Measurements from ENCODE around the gene RAF1. TPM values are rescaled to one million over a fixed set of nuclear protein-coding genes. Genes with fewer than 3 reads are reported as not detected.

Gene RAF1
- total RNA-seq, 1 donor: 78.0 TPM

- H3K4me3 ChIP-seq (ENCODE audit: low read depth, low read length): no peak overlapping the region
- DNase-seq (ENCODE audit: low read depth): no peak
- no peak for TF ChIP-seq CTCF (IDR thresholded peaks at IDR 0.05; ENCODE audit: insufficient read depth, low read length)
Measured at GRCh38 chr3:12615266-12615665, 48.7 kb downstream of the RAF1 start.

- no peak overlapping the region for H3K4me3 ChIP-seq (ENCODE audit: low read depth, low read length)
- TF ChIP-seq CTCF (IDR thresholded peaks at IDR 0.05; ENCODE audit: insufficient read depth, low read length): no peak
- DNase-seq (ENCODE audit: low read depth): no peak
Measured at GRCh38 chr3:12613250-12613649, 50.7 kb downstream of the RAF1 start.

- no peak for DNase-seq (ENCODE audit: low read depth)
- no peak overlapping the region for H3K4me3 ChIP-seq (ENCODE audit: low read depth, low read length)
- TF ChIP-seq CTCF (IDR thresholded peaks at IDR 0.05; ENCODE audit: insufficient read depth, low read length): no peak
Measured at GRCh38 chr3:12612514-12613226, 51.2 kb downstream of the RAF1 start.

GRCh38 chr3:12611117-12611516 lies 52.8 kb downstream of the RAF1 start:
- no peak overlapping the region for H3K4me3 ChIP-seq (ENCODE audit: low read depth, low read length)
- no peak for TF ChIP-seq CTCF (IDR thresholded peaks at IDR 0.05; ENCODE audit: insufficient read depth, low read length)
- no peak for DNase-seq (ENCODE audit: low read depth)

- TF ChIP-seq CTCF (IDR thresholded peaks at IDR 0.05; ENCODE audit: insufficient read depth, low read length): no peak
- H3K4me3 ChIP-seq (ENCODE audit: low read depth, low read length): no peak overlapping the region
- no peak for DNase-seq (ENCODE audit: low read depth)
Measured at GRCh38 chr3:12608376-12608775, 55.5 kb downstream of the RAF1 start.

- H3K4me3 ChIP-seq (ENCODE audit: low read depth, low read length): no peak overlapping the region
- no peak for TF ChIP-seq CTCF (IDR thresholded peaks at IDR 0.05; ENCODE audit: insufficient read depth, low read length)
- DNase-seq (ENCODE audit: low read depth): no peak
Measured at GRCh38 chr3:12603969-12604368, 59.9 kb downstream of the RAF1 start.

GRCh38 chr3:12601072-12601471 lies 62.8 kb downstream of the RAF1 start:
- peak; percentile 11 for TF ChIP-seq CTCF (IDR thresholded peaks at IDR 0.05; ENCODE audit: insufficient read depth, low read length)
- DNase-seq (ENCODE audit: low read depth): peak; percentile 28
- no peak overlapping the region for H3K4me3 ChIP-seq (ENCODE audit: low read depth, low read length)

Data from fibroblast of the aortic adventitia (primary cell).